ENCODE measurements around the gene FAM72B.
"Not testable (repeated sequence)": the region's sequence is repeated elsewhere in the genome, so short reads cannot be mapped to it uniquely, and the experiment has no call there.

- TF ChIP-seq CTCF (IDR thresholded peaks at IDR 0.05); RFX5 (IDR thresholded peaks at IDR 0.05; ENCODE audit: low read length); REST (IDR thresholded peaks at IDR 0.05; ENCODE audit: low read depth, low read length); POLR2AphosphoS5 (IDR thresholded peaks at IDR 0.05; ENCODE audit: low read depth, low read length); TAF1 (IDR thresholded peaks at IDR 0.05; ENCODE audit: borderline replicate concordance, low read depth, low read length); GABPA (IDR thresholded peaks at IDR 0.05; ENCODE audit: low read depth); YY1 (IDR thresholded peaks at IDR 0.05; ENCODE audit: low read depth); SMC3 (IDR thresholded peaks at IDR 0.05; ENCODE audit: low read depth, low read length): not testable (repeated sequence)
- TF ChIP-seq, protein P1, sequence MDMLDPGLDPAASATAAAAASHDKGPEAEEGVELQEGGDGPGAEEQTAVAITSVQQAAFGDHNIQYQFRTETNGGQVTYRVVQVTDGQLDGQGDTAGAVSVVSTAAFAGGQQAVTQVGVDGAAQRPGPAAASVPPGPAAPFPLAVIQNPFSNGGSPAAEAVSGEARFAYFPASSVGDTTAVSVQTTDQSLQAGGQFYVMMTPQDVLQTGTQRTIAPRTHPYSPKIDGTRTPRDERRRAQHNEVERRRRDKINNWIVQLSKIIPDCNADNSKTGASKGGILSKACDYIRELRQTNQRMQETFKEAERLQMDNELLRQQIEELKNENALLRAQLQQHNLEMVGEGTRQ (IDR thresholded peaks at IDR 0.05; ENCODE audit: borderline replicate concordance, low read depth, low read length) = not testable (repeated sequence)
Observed at GRCh38 chr1:121131494-121131893, 52.6 kb downstream of the FAM72B start.

Data from SK-N-SH (cell line).